Natural killer cell (primary cell): ENCODE data around the gene HDHD2. TPM values are rescaled to one million over a fixed set of nuclear protein-coding genes. Genes with fewer than 3 reads are reported as not detected.
"Not testable (repeated sequence)": the region's sequence is repeated elsewhere in the genome, so short reads cannot be mapped to it uniquely, and the experiment has no call there.

ENCODE experiments used
- ATAC-seq, 3 donors: fragments of 150-1000 bp in 2 of 3; fragments of 200-7000 bp in 1 of 3; cut with Tn5 transposase; 1 replicate in 1 of 3; 2 replicates in 2 of 3; pipeline ENCODE4 v1.10.0; 2021; ENCODE audit warnings: mild to moderate bottlenecking in 2 of 3, moderate library complexity in 2 of 3
- DNase-seq, 2 donors: peaks; one replicate each; pipeline versions ENCODE4 v3.0.0 to v3.0.0-alpha.2; 2013 to 2021; ENCODE audit warnings: mixed read lengths in 1 of 2
- H3K27ac ChIP-seq: one replicate; pipeline ENCODE4 v1.5.1; 2013; ENCODE audit warnings: mild to moderate bottlenecking, low read length
- H3K27me3 ChIP-seq: one replicate; pipeline ENCODE4 v1.6.1; 2013; ENCODE audit warnings: low read length; ENCODE audit not compliant: control insufficient read depth, insufficient read depth
- H3K36me3 ChIP-seq: one replicate; pipeline ENCODE4 v1.6.1; 2013; ENCODE audit warnings: low read length; ENCODE audit not compliant: control insufficient read depth, insufficient read depth
- H3K4me1 ChIP-seq: one replicate; pipeline ENCODE4 v1.6.1; 2013; ENCODE audit warnings: low read length; ENCODE audit not compliant: control insufficient read depth, insufficient read depth
- H3K4me3 ChIP-seq: one replicate; pipeline ENCODE4 v1.5.1; 2013; ENCODE audit warnings: low read length
- H3K9me3 ChIP-seq: one replicate; pipeline ENCODE4 v1.6.1; 2013; ENCODE audit warnings: low read length; ENCODE audit not compliant: control insufficient read depth, insufficient read depth
- H3K27ac Mint-ChIP-seq, 2 donors: one replicate each; pipeline ENCODE4 v1.8.0; 2022; ENCODE audit warnings: mild to moderate bottlenecking in 2 of 2, mixed read lengths in 2 of 2, moderate library complexity in 1 of 2
- H3K27me3 Mint-ChIP-seq, 2 donors: one replicate each; pipeline ENCODE4 v1.8.0; 2022; ENCODE audit warnings: low read depth in 2 of 2, mixed read lengths in 2 of 2
- H3K36me3 Mint-ChIP-seq: one replicate; pipeline ENCODE4 v1.8.0; 2022; ENCODE audit warnings: mixed read lengths
- H3K4me1 Mint-ChIP-seq, 2 donors: one replicate each; pipeline ENCODE4 v1.8.0; 2022; ENCODE audit warnings: mixed read lengths in 2 of 2
- H3K4me3 Mint-ChIP-seq: one replicate; pipeline ENCODE4 v1.8.0; 2022; ENCODE audit warnings: mild to moderate bottlenecking, moderate library complexity, mixed read lengths
- H3K9me3 Mint-ChIP-seq, 2 donors: one replicate each; pipeline ENCODE4 v1.8.0; 2022; ENCODE audit warnings: mixed read lengths in 2 of 2
- whole genome bisulfite sequencing: methylation state at CpG from one replicate; pipeline ENCODE4 v1.1.7; 2013; ENCODE audit warnings: missing lambda C conversion rate; ENCODE audit not compliant: insufficient coverage; 5-methylcytosine and 5-hydroxymethylcytosine counted together
- intact Hi-C: fragments of 100-400 bp; cut with micrococcal nuclease; formaldehyde crosslinking; loops from one replicate; pipeline ENCODE4 v1.14.2; 2022
- total RNA-seq, 4 donors: library from RNA; stranded (reverse); fragments of 120-200 nt in 1 of 4; gene quantifications; one replicate each; pipeline versions ENCODE4 v1.2.3 to v1.2.4, GENCODE V29; 2013 to 2022
- TF ChIP-seq, protein P1 (sequence below): fragments of 200-600 bp; IDR thresholded peaks from one replicate; pipeline ENCODE4 v1.8.0; 2022; ENCODE audit warnings: antibody characterized with exemption

The HDHD2 gene
- total RNA-seq, 3 donors from 2014 or later (not counting 1 experiment from before 2014, with no cell fraction given), result 27.5 to 36.2 (median 35.3) TPM

DNA sequence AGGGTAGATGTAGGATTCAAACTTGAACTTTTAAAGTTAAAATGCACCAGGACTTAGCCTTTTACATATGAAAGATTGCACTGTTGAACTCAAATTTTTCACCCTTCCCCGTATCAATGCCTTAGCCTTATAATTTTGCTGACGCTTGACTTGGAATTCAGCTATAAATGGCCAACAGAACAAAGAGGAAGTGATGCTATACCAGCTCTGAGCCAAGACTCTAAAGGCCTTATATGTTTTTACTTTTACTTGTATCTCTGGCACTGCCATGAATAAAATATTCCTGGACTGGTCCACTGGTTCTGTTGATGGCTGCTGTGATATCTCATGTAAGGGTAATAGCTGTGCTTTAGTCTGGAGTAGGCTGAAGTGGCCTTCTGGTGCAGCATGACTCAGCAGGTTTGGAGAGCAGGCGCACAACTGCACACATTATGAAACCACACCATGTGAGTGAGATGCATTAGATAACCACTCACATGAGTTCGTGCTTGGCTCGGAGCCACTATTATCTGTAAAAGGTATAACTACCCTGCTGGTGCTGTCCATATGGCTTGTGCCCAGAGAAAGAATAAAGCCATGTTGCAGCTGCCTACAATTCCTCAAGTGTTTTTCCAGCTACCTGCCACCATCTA lies 34.2 kb upstream of the HDHD2 start:
- no peaks in the 10 kb centered on the region for H3K36me3 ChIP-seq
- no peak overlapping the region for H3K27ac ChIP-seq
- no peaks in the 10 kb centered on the region for H3K4me1 ChIP-seq
- ATAC-seq, result no peak
- H3K27me3 ChIP-seq, result peaks cover 3% of the 10 kb centered on the region
- Mint-ChIP-seq H3K9me3 (no peaks in the 10 kb centered on the region), H3K4me3 (no peak overlapping the region), H3K36me3 (no peaks in the 10 kb centered on the region), H3K27me3 (peaks cover 23 to 56% of the 10 kb centered on the region in 2 donors), H3K4me1 (peaks cover 0 to 4% of the 10 kb centered on the region in 2 donors), H3K27ac (no peak overlapping the region)
- WGBS, result 68% methylated on average over 5 of the region's 5 CpGs
- no peak overlapping the region for H3K4me3 ChIP-seq
- TF ChIP-seq, protein P1, sequence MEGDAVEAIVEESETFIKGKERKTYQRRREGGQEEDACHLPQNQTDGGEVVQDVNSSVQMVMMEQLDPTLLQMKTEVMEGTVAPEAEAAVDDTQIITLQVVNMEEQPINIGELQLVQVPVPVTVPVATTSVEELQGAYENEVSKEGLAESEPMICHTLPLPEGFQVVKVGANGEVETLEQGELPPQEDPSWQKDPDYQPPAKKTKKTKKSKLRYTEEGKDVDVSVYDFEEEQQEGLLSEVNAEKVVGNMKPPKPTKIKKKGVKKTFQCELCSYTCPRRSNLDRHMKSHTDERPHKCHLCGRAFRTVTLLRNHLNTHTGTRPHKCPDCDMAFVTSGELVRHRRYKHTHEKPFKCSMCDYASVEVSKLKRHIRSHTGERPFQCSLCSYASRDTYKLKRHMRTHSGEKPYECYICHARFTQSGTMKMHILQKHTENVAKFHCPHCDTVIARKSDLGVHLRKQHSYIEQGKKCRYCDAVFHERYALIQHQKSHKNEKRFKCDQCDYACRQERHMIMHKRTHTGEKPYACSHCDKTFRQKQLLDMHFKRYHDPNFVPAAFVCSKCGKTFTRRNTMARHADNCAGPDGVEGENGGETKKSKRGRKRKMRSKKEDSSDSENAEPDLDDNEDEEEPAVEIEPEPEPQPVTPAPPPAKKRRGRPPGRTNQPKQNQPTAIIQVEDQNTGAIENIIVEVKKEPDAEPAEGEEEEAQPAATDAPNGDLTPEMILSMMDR, result no peak
- intact Hi-C loops, result no loop called here
- DNase-seq, result peak in 1 of 2 donors; percentile 28
- no peaks in the 10 kb centered on the region for H3K9me3 ChIP-seq

DNA sequence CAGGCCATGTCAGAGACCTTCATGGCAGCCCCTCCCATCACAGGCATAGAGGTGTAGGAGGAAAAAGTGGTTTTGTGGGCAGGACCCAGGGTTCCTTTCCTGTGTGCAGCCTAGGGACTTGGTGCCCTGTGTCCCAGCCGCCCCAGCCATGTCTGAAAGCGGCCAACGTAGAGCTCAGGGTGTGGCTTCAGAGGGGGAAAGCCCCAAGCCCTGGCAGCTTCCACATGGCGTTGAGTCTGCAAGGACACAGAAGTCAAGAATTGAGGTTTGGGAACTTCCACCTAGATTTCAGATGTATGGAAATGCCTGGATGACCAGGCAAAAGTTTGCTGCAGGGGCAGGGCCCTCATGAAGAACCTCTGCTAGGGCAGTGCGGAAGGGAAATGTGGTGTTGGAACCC lies 31.9 kb upstream of the HDHD2 start:
- H3K27ac Mint-ChIP-seq, intact Hi-C loops, H3K27me3 ChIP-seq, H3K4me3 Mint-ChIP-seq, H3K9me3 Mint-ChIP-seq, DNase-seq, ATAC-seq, H3K4me3 ChIP-seq, H3K4me1 Mint-ChIP-seq, H3K9me3 ChIP-seq, H3K36me3 ChIP-seq, H3K36me3 Mint-ChIP-seq, H3K27ac ChIP-seq, H3K4me1 ChIP-seq: not testable (repeated sequence)
- WGBS, result 78% methylated on average over 5 of the region's 5 CpGs
- H3K27me3 Mint-ChIP-seq, result peaks cover 11 to 45% of the 10 kb centered on the region in 2 donors

DNA sequence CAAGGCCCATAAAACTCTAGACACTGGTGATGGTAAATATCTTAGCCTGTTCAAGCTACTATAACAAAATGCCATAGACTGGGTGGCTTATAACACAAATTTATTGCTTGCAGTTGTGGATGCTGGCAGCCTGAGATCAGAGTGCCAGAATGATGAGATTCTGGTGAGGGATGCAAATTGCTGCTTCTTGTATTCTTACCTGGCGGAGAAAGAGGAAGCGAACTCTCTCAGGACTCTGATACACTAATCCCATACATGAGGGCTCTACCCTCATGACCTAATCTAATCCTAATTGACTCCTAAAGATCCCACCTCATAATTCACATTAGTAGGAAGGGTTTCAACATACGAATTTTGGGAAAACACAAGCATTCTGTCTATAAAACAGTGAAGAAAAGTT lies 30.5 kb upstream of the HDHD2 start:
- H3K4me3 Mint-ChIP-seq, result no peak overlapping the region

DNA sequence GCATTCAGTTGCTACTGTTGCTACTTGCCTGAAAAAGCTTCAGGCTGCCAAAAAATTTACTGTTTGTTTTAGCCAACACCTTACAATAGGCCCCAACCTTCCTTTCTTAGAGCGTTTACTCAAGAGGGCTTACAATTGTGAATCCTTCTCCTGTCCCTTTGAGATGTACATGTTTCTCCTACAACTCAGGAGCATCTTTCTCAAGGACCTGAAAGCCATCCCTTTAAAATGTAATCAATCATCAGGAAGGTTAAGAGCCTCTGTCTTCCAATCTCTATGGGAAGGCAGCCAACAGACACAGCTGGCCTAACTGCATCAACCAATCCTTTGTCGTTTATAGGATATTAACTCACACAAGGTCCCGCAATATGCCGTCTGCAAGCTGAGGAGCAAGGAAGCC lies 29.2 kb upstream of the HDHD2 start:
- intact Hi-C loops, result no loop called here

More for the DNA sequence above, 30.5 kb upstream of the HDHD2 start:
- Mint-ChIP-seq H3K4me1 (peaks cover 4% of the 10 kb centered on the region in 2 donors), H3K27me3 (peaks cover 5 to 33% of the 10 kb centered on the region in 2 donors), H3K27ac (no peak overlapping the region), H3K9me3 (no peaks in the 10 kb centered on the region), H3K36me3 (no peaks in the 10 kb centered on the region)
- WGBS, result 100% methylated on average over 1 of the region's 3 CpGs
- Histone ChIP-seq H3K27ac (no peak overlapping the region), H3K9me3 (no peaks in the 10 kb centered on the region), H3K4me3 (no peak overlapping the region), H3K27me3 (no peaks in the 10 kb centered on the region), H3K36me3 (no peaks in the 10 kb centered on the region), H3K4me1 (peaks cover 6% of the 10 kb centered on the region)
- intact Hi-C loops, result no loop called here
- ATAC-seq (no peak), DNase-seq (no peak)
- TF ChIP-seq, protein P1, result no peak

More for the DNA sequence above, 29.2 kb upstream of the HDHD2 start:
- WGBS, result 96% methylated on average over 4 of the region's 4 CpGs
- H3K27me3 ChIP-seq, result no peaks in the 10 kb centered on the region
- peaks cover 5 to 24% of the 10 kb centered on the region in 2 donors for H3K27me3 Mint-ChIP-seq
- no peak overlapping the region for H3K4me3 Mint-ChIP-seq
- no peak for ATAC-seq
- H3K27ac ChIP-seq, result no peak overlapping the region
- TF ChIP-seq, protein P1, result no peak
- H3K9me3 ChIP-seq, result no peaks in the 10 kb centered on the region
- peaks cover 16% of the 10 kb centered on the region for H3K4me1 ChIP-seq
- no peak overlapping the region for H3K27ac Mint-ChIP-seq
- no peak overlapping the region for H3K4me3 ChIP-seq
- peaks cover 0 to 4% of the 10 kb centered on the region in 2 donors for H3K4me1 Mint-ChIP-seq
- no peaks in the 10 kb centered on the region for H3K9me3 Mint-ChIP-seq
- DNase-seq, result no peak
- no peaks in the 10 kb centered on the region for H3K36me3 ChIP-seq
- H3K36me3 Mint-ChIP-seq, result no peaks in the 10 kb centered on the region
